ENCODE results near the gene GATA3.

GATA3 gene

GRCh38 chr10:8041284-8041991 is 13.1 kb upstream of the GATA3 start:
- no peak overlapping the region for H3K4me2 ChIP-seq (ENCODE audit: low read depth, low read length)
- DNase-seq = no peak
- no peaks in the 10 kb centered on the region for H3K36me3 ChIP-seq (replicated peaks; ENCODE audit: insufficient read depth, low read length)
- H3K27me3 ChIP-seq (replicated peaks; ENCODE audit: insufficient read depth, low read length) = peaks cover 12% of the 10 kb centered on the region
- H3K79me2 ChIP-seq (ENCODE audit: low read length) = no peaks in the 10 kb centered on the region
- no peaks in the 10 kb centered on the region for H3K9me2 ChIP-seq (replicated peaks; ENCODE audit: insufficient read depth, low read length)
- no peaks in the 10 kb centered on the region for H3K9me3 ChIP-seq (replicated peaks; ENCODE audit: insufficient read depth, low read length)
- no peak overlapping the region for H3K9ac ChIP-seq (ENCODE audit: low read length)
- no peaks in the 10 kb centered on the region for H4K20me1 ChIP-seq (ENCODE audit: insufficient read depth, low read length)
- H2AFZ ChIP-seq (ENCODE audit: low read length) = no peak overlapping the region
- no peaks in the 10 kb centered on the region for H3K4me1 ChIP-seq (ENCODE audit: low read length)
- no peaks in the 10 kb centered on the region for H3F3A ChIP-seq (ENCODE audit: insufficient read depth, low read length)
- no peak overlapping the region for H3K4me3 ChIP-seq (ENCODE audit: low read length)
- H3K27ac ChIP-seq (ENCODE audit: low read length) = no peak overlapping the region
- no peak for TF ChIP-seq CTCF (IDR thresholded peaks at IDR 0.05; ENCODE audit: low read length)
- TF ChIP-seq EZH2phosphoT487 (IDR thresholded peaks at IDR 0.05; ENCODE audit: low read length) = no peak
- no peak for TF ChIP-seq EZH2 (optimal IDR thresholded peaks at IDR 0.05; ENCODE audit: low read depth, low read length)

- Histone ChIP-seq H3K36me3 (replicated peaks; ENCODE audit: insufficient read depth, low read length) (no peaks in the 10 kb centered on the region), H4K20me1 (ENCODE audit: insufficient read depth, low read length) (no peaks in the 10 kb centered on the region), H3K4me1 (ENCODE audit: low read length) (no peaks in the 10 kb centered on the region), H3F3A (ENCODE audit: insufficient read depth, low read length) (no peaks in the 10 kb centered on the region), H3K79me2 (ENCODE audit: low read length) (no peaks in the 10 kb centered on the region), H3K9me3 (replicated peaks; ENCODE audit: insufficient read depth, low read length) (no peaks in the 10 kb centered on the region), H3K4me3 (ENCODE audit: low read length) (no peak overlapping the region), H3K27ac (ENCODE audit: low read length) (no peak overlapping the region), H3K9ac (ENCODE audit: low read length) (no peak overlapping the region), H2AFZ (ENCODE audit: low read length) (no peak overlapping the region), H3K9me2 (replicated peaks; ENCODE audit: insufficient read depth, low read length) (no peaks in the 10 kb centered on the region), H3K27me3 (replicated peaks; ENCODE audit: insufficient read depth, low read length) (peaks cover 19% of the 10 kb centered on the region), H3K4me2 (ENCODE audit: low read depth, low read length) (no peak overlapping the region)
- no peak for TF ChIP-seq EZH2 (optimal IDR thresholded peaks at IDR 0.05; ENCODE audit: low read depth, low read length)
- TF ChIP-seq CTCF (IDR thresholded peaks at IDR 0.05; ENCODE audit: low read length) = no peak
- no peak for TF ChIP-seq EZH2phosphoT487 (IDR thresholded peaks at IDR 0.05; ENCODE audit: low read length)
- no peak for DNase-seq
These were observed 12.3 kb upstream of the GATA3 start for GRCh38 chr10:8041992-8042720.

GRCh38 chr10:8042721-8043568 is 11.5 kb upstream of the GATA3 start:
- Histone ChIP-seq H3K4me2 (ENCODE audit: low read depth, low read length) (no peak overlapping the region), H3K9ac (ENCODE audit: low read length) (no peak overlapping the region), H3F3A (ENCODE audit: insufficient read depth, low read length) (no peaks in the 10 kb centered on the region), H2AFZ (ENCODE audit: low read length) (no peak overlapping the region), H3K79me2 (ENCODE audit: low read length) (no peaks in the 10 kb centered on the region), H3K4me1 (ENCODE audit: low read length) (no peaks in the 10 kb centered on the region), H3K36me3 (replicated peaks; ENCODE audit: insufficient read depth, low read length) (no peaks in the 10 kb centered on the region), H3K9me3 (replicated peaks; ENCODE audit: insufficient read depth, low read length) (no peaks in the 10 kb centered on the region), H3K27ac (ENCODE audit: low read length) (no peak overlapping the region), H3K27me3 (replicated peaks; ENCODE audit: insufficient read depth, low read length) (peaks cover 27% of the 10 kb centered on the region), H4K20me1 (ENCODE audit: insufficient read depth, low read length) (no peaks in the 10 kb centered on the region), H3K9me2 (replicated peaks; ENCODE audit: insufficient read depth, low read length) (no peaks in the 10 kb centered on the region), H3K4me3 (ENCODE audit: low read length) (no peak overlapping the region)
- DNase-seq = no peak
- TF ChIP-seq EZH2 (optimal IDR thresholded peaks at IDR 0.05; ENCODE audit: low read depth, low read length) (no peak), CTCF (IDR thresholded peaks at IDR 0.05; ENCODE audit: low read length) (no peak), EZH2phosphoT487 (IDR thresholded peaks at IDR 0.05; ENCODE audit: low read length) (no peak)

Data from MM.1S (cell line).